GM10248 (cell line): ENCODE data around the gene SUN1.

ENCODE experiments used
- CTCF ChIA-PET: fragments of 300-600 bp; sonication (Branson Sonifier 250); formaldehyde crosslinking; extraction: SDS; loops from one replicate; lab custom pipeline; 2021; ENCODE audit warnings: antibody characterized with exemption; lab: Yijun Ruan, JAX
- POLR2A ChIA-PET: fragments of 350-650 bp; sonication (Branson Sonifier 250); formaldehyde crosslinking; extraction: SDS; loops from one replicate; lab custom pipeline; 2020; ENCODE audit warnings: antibody characterized with exemption; lab: Yijun Ruan, JAX
- DNase-seq: peaks from one replicate; pipeline ENCODE4 v3.0.0; 2012; ENCODE audit errors: extremely low spot score
- CTCF ChIP-seq: IDR thresholded peaks from 2 replicates; pipeline ENCODE4 v1.5.1; 2012; ENCODE audit warnings: mild to moderate bottlenecking, low read depth; ENCODE audit errors: extremely low read depth, missing control alignments, control extremely low read depth

The SUN1 gene

GRCh38 chr7:840001-840600 is 7.8 kb downstream of the SUN1 start:
- no peak for DNase-seq
- no peak for TF ChIP-seq CTCF
- ChIA-PET POLR2A (interaction anchor here (0.7 kb wide), 1 partner anchor 282 kb away, joined by 3 read pairs; no protein-coding TSS in a partner anchor), CTCF (interaction anchor here (1.2 to 1.3 kb wide), 2 partner anchors 12 to 17 kb away, joined by 3 to 4 read pairs; no protein-coding TSS in a partner anchor)

GRCh38 chr7:841943-842342 is 9.7 kb downstream of the SUN1 start:
- TF ChIP-seq CTCF, result no peak
- DNase-seq, result no peak
- POLR2A ChIA-PET, result no interaction called here
- CTCF ChIA-PET, result interaction anchor here (0.7 to 1.5 kb wide), 2 partner anchors 31 to 32 kb away, joined by 3 read pairs; no protein-coding TSS in a partner anchor

- ChIA-PET POLR2A (interaction anchor here (0.6 kb wide), 1 partner anchor 124 kb away, joined by 3 read pairs; no protein-coding TSS in a partner anchor), CTCF (interaction anchor here (0.8 kb wide), 1 partner anchor 521 kb away, joined by 3 read pairs; no protein-coding TSS in a partner anchor)
- no peak for DNase-seq
- no peak for TF ChIP-seq CTCF
These were observed 10.3 kb downstream of the SUN1 start for GRCh38 chr7:842431-843031.

- TF ChIP-seq CTCF, result no peak
- DNase-seq, result no peak
- ChIA-PET CTCF (interaction anchor here (0.8 kb wide), 1 partner anchor 522 kb away, joined by 3 read pairs; no protein-coding TSS in a partner anchor), POLR2A (interaction anchor here (0.6 kb wide), 1 partner anchor 123 kb away, joined by 3 read pairs; no protein-coding TSS in a partner anchor)
These were observed 11.0 kb downstream of the SUN1 start for GRCh38 chr7:843230-843629.

- CTCF ChIA-PET, result interaction anchor here (1.7 kb wide), 2 partner anchors 25 to 29 kb away, joined by 3 to 4 read pairs; no protein-coding TSS in a partner anchor
- DNase-seq, result no peak
- POLR2A ChIA-PET, result no interaction called here
- TF ChIP-seq CTCF, result no peak
These were observed 11.8 kb downstream of the SUN1 start for GRCh38 chr7:844043-844442.

- ChIA-PET POLR2A (no interaction called here), CTCF (interaction anchor here (1.4 to 1.7 kb wide), 3 partner anchors 13 to 28 kb away, joined by 3 to 4 read pairs (median 3); partner anchors contain the start of gene SUN1)
- no peak for DNase-seq
These were observed 12.2 kb downstream of the SUN1 start for GRCh38 chr7:844514-844913.

More at GRCh38 chr7:844514-844913, 12.2 kb downstream of the SUN1 start:
- TF ChIP-seq CTCF, result no peak
